Esophagus squamous epithelium (tissue), 4 donors: ENCODE data around the gene PPP1CC.

Experiments used
- CTCF ChIP-seq, 6 experiments: fragments of 450-650 bp in 4 of 6; fragments of 200-600 bp in 2 of 6; sonication (generic) in 2 of 6; IDR thresholded peaks; one replicate each; pipeline ENCODE4 v1.5.1; 2016 to 2019; ENCODE audit warnings: antibody characterized with exemption in 6 of 6, mild to moderate bottlenecking in 4 of 6, moderate library complexity in 4 of 6
- POLR2A ChIP-seq, 4 donors: fragments of 450-650 bp; IDR thresholded peaks; one replicate each; pipeline ENCODE4 v1.6.1; 2017; ENCODE audit warnings: antibody characterized with exemption in 4 of 4, mild to moderate bottlenecking in 4 of 4, moderate library complexity in 3 of 4

- TF ChIP-seq CTCF (IDR thresholded peaks at IDR 0.05) (no peak), POLR2A (IDR thresholded peaks at IDR 0.05) (no peak)
Observed at GRCh38 chr12:110717037-110717436, 25.7 kb downstream of the PPP1CC start.
